Calu3 (cell line): Measurements from ENCODE around the gene BSCL2. TPM values are rescaled to one million over a fixed set of nuclear protein-coding genes. Genes with fewer than 3 reads are reported as not detected.

Source experiments
- BruUV-seq: library from RNA; stranded (reverse); fragments of 400-500 nt; replicated peaks from 2 replicates; lab custom pipeline; 2021; lab: Mats Ljungman, UMichigan
- CTCF ChIA-PET: fragments of 300-600 bp; sonication (Branson Sonifier 250); formaldehyde crosslinking; loops from one replicate; lab custom pipeline; 2022; ENCODE audit warnings: antibody characterized with exemption; lab: Charles Lee
- DNase-seq: peaks from one replicate; pipeline ENCODE4 v3.0.0; 2022
- H3K27ac Mint-ChIP-seq: one replicate; pipeline ENCODE4 v1.8.0; 2022; ENCODE audit warnings: mixed read lengths; ENCODE audit not compliant: unreplicated experiment
- H3K27me3 Mint-ChIP-seq: one replicate; pipeline ENCODE4 v1.8.0; 2022; ENCODE audit warnings: mixed read lengths; ENCODE audit not compliant: unreplicated experiment
- H3K36me3 Mint-ChIP-seq: one replicate; pipeline ENCODE4 v1.8.0; 2022; ENCODE audit warnings: mild to moderate bottlenecking, moderate library complexity, mixed read lengths; ENCODE audit not compliant: insufficient read depth, unreplicated experiment
- H3K4me1 Mint-ChIP-seq: one replicate; pipeline ENCODE4 v1.8.0; 2022; ENCODE audit warnings: mild to moderate bottlenecking, low read depth, mixed read lengths; ENCODE audit not compliant: unreplicated experiment
- H3K4me3 Mint-ChIP-seq: one replicate; pipeline ENCODE4 v1.8.0; 2022; ENCODE audit warnings: mild to moderate bottlenecking, low read depth, moderate library complexity, mixed read lengths; ENCODE audit not compliant: unreplicated experiment
- H3K9me3 Mint-ChIP-seq: one replicate; pipeline ENCODE4 v1.8.0; 2022; ENCODE audit warnings: low read depth, mixed read lengths; ENCODE audit not compliant: unreplicated experiment
- CTCF ChIP-seq: fragments of 200-600 bp; IDR thresholded peaks from one replicate; pipeline ENCODE4 v1.8.0; 2022; ENCODE audit warnings: antibody characterized with exemption; ENCODE audit not compliant: unreplicated experiment
- intact Hi-C: fragments of 100-400 bp; cut with micrococcal nuclease; formaldehyde crosslinking; loops from one replicate; pipeline ENCODE4 v1.10.0; 2022; ENCODE audit not compliant: unreplicated experiment
- total RNA-seq: library from RNA; stranded (reverse); gene quantifications from 2 replicates; pipeline ENCODE4 v1.2.3, GENCODE V29; 2022

Gene BSCL2
- total RNA-seq, 1 experiment from 2014 or later: 71.5 TPM

DNA sequence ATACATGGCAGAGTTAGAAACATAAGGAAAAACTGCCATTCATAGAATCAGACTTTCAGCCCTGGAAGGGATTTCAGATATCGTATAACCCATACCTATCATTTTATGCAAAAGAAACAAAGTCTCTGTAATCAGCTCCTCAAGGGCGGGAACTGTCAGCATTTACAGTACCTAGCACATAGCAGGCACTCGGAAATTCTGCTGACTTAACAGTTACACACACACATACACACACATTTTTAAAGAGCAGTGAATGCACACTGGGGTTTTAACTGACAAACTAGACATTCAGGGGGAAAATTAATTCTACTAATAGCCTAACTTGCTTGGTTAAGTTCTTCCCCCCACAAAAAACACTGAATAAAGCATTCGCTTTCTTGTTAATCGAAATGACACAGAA is 9.0 kb upstream of the BSCL2 start:
- CTCF ChIA-PET: interaction anchor here (1.3 kb wide), 1 partner anchor 11 kb away, joined by 3 read pairs; the partner anchor contains the start of gene HNRNPUL2
- intact Hi-C loops: no loop called here
- Mint-ChIP-seq H3K36me3 (peaks cover 95% of the 10 kb centered on the region), H3K4me1 (peaks cover 44% of the 10 kb centered on the region), H3K4me3 (no peak overlapping the region), H3K27me3 (no peaks in the 10 kb centered on the region), H3K27ac (no peak overlapping the region), H3K9me3 (no peaks in the 10 kb centered on the region)
- DNase-seq: no peak
- no TSS peak for BruUV-seq
- no peak for TF ChIP-seq CTCF

GRCh38 chr11:62715150-62716130 is 8.2 kb upstream of the BSCL2 start:
- Mint-ChIP-seq H3K9me3 (no peaks in the 10 kb centered on the region), H3K27me3 (no peaks in the 10 kb centered on the region), H3K4me3 (no peak overlapping the region), H3K27ac (no peak overlapping the region), H3K36me3 (peaks cover 98% of the 10 kb centered on the region), H3K4me1 (peaks cover 44% of the 10 kb centered on the region)
- DNase-seq: no peak
- CTCF ChIA-PET: interaction anchor here (1.3 kb wide), 1 partner anchor 12 kb away, joined by 3 read pairs; the partner anchor contains the start of gene HNRNPUL2
- no peak for TF ChIP-seq CTCF
- BruUV-seq: no TSS peak
- intact Hi-C loops: no loop called here

GRCh38 chr11:62713343-62713742 is 6.1 kb upstream of the BSCL2 start:
- H3K9me3 Mint-ChIP-seq: no peaks in the 10 kb centered on the region
- CTCF ChIA-PET: interaction anchor here (1.0 to 1.4 kb wide), 2 partner anchors 73 to 92 kb away, joined by 3 read pairs; partner anchors contain the start of gene B3GAT3
- DNase-seq: peak; percentile 69
- H3K27me3 Mint-ChIP-seq: no peaks in the 10 kb centered on the region
- peak overlapping the region; percentile 95 for H3K27ac Mint-ChIP-seq
- H3K4me1 Mint-ChIP-seq: peaks cover 48% of the 10 kb centered on the region
- BruUV-seq: no TSS peak
- H3K36me3 Mint-ChIP-seq: peaks cover 98% of the 10 kb centered on the region
- peak overlapping the region; percentile 64 for H3K4me3 Mint-ChIP-seq
- intact Hi-C loops: no loop called here
- no peak for TF ChIP-seq CTCF

DNA sequence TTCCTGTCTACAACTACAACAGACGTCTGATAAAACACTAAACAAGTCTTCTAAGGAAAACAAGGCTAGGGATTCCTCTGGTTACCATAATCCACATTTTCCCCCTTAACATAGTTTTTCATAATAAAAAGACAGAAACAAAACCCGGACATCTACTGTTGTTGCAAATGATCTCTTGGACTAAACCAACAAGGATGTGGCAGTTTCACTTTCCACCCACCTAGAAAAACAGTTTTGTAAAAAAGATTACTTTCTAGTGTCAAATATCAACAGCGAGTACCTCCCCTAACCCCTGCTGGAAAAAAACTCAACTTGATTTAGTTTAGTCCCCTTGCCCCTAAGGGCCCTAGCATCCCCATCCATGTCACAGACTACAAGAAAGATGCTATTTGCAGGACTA is 5.6 kb upstream of the BSCL2 start:
- no peak for DNase-seq
- CTCF ChIA-PET: interaction anchor here (1.4 kb wide), 1 partner anchor 74 kb away, joined by 3 read pairs; no protein-coding TSS in a partner anchor
- Mint-ChIP-seq H3K4me3 (peak overlapping the region; percentile 64), H3K27me3 (no peaks in the 10 kb centered on the region), H3K9me3 (no peaks in the 10 kb centered on the region), H3K36me3 (peaks cover 98% of the 10 kb centered on the region), H3K4me1 (peaks cover 48% of the 10 kb centered on the region), H3K27ac (peak overlapping the region; percentile 95)
- TF ChIP-seq CTCF: no peak
- intact Hi-C loops: no loop called here
- TSS peak; percentile 18 for BruUV-seq
